C4-2B (cell line): ENCODE results near the gene DENND2A.
"Not testable (repeated sequence)": the region's sequence is repeated elsewhere in the genome, so short reads cannot be mapped to it uniquely, and the experiment has no call there.

Experiments used
- H3K27ac ChIP-seq: fragments of 450-650 bp; 2 replicates; pipeline ENCODE4 v1.5.1; 2017
- ZFX ChIP-seq: fragments of 450-650 bp; IDR thresholded peaks from 2 replicates; pipeline ENCODE4 v1.6.1; 2017
- TF ChIP-seq, protein P1 (sequence below): fragments of 450-650 bp; conservative IDR thresholded peaks from 2 replicates; pipeline ENCODE4 v1.5.1; 2017; ENCODE audit warnings: mild to moderate bottlenecking

DENND2A gene

DNA sequence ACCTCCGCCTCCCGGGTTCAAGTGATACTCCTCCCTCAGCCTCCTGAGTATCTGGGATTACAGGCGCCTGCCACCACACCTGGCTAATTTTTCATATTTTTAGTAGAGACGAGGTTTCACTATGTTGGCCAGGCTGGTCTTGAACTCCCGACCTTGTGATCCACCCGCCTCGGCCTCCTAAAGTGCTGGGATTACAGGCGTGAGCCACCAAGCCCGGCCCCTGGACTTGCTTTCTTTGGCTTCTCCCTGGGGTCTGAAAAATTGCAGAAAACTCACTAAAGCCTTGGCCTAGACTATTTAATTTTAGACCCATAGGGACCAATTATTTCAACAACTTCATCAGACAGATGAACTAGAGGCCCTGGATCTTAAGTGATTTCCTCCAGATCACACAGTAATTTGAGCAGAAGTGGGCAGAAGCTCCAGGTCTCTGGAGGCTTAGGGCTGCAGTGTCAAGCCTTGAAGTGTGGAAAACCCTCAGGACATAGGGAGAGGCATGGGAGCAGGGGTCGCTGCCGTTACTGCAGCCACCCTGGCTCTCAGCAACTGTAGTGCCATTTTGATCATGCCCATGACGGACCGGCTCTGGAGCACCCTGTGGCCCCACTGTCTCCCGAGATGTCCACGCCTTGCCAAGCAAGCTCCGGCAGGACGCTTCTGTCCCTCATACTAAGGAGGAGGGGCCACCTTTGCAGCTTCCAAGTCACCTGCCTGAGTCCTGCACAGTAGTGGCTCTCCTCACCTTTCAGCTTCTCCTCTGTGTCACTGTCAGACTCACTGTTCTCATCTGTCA, 72.4 kb downstream of the DENND2A start:
- no peak for TF ChIP-seq ZFX
- TF ChIP-seq, protein P1, sequence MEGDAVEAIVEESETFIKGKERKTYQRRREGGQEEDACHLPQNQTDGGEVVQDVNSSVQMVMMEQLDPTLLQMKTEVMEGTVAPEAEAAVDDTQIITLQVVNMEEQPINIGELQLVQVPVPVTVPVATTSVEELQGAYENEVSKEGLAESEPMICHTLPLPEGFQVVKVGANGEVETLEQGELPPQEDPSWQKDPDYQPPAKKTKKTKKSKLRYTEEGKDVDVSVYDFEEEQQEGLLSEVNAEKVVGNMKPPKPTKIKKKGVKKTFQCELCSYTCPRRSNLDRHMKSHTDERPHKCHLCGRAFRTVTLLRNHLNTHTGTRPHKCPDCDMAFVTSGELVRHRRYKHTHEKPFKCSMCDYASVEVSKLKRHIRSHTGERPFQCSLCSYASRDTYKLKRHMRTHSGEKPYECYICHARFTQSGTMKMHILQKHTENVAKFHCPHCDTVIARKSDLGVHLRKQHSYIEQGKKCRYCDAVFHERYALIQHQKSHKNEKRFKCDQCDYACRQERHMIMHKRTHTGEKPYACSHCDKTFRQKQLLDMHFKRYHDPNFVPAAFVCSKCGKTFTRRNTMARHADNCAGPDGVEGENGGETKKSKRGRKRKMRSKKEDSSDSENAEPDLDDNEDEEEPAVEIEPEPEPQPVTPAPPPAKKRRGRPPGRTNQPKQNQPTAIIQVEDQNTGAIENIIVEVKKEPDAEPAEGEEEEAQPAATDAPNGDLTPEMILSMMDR, result no peak
- no peak overlapping the region for H3K27ac ChIP-seq

DNA sequence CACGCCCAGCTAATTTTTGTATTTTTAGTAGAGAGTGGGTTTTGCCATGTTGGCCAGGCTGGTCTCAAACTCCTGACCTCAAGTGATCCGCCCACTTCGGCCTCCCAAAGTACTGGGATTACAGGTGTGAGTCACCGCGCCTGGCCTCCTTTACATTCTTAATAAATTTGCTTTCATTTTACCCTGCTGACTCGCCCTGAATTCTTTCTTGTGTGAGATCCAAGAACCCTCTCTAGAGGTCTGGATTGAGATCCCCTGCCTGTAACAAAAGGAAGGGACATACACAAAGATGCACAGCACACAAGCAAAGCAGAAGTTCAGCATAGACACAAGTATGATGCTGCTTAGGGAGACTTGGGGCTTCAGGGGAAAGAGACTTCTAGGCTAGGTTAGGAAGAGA, 74.4 kb downstream of the DENND2A start:
- not testable (repeated sequence) for H3K27ac ChIP-seq

GRCh38 chr7:140565761-140566160, 74.9 kb downstream of the DENND2A start:
- H3K27ac ChIP-seq, result not testable (repeated sequence)

- no peak overlapping the region for H3K27ac ChIP-seq
- TF ChIP-seq ZFX, result no peak
- TF ChIP-seq, protein P1, result no peak
Observed at GRCh38 chr7:140564643-140565042, 76.0 kb downstream of the DENND2A start.

GRCh38 chr7:140562926-140563481, 77.6 kb downstream of the DENND2A start:
- no peak overlapping the region for H3K27ac ChIP-seq
- no peak for TF ChIP-seq ZFX
- TF ChIP-seq, protein P1, result no peak

GRCh38 chr7:140559410-140559809, 81.2 kb downstream of the DENND2A start:
- no peak for TF ChIP-seq ZFX
- TF ChIP-seq, protein P1, result no peak
- H3K27ac ChIP-seq, result no peak overlapping the region

GRCh38 chr7:140557809-140558518, 82.6 kb downstream of the DENND2A start:
- TF ChIP-seq, protein P1, result no peak
- no peak for TF ChIP-seq ZFX
- no peak overlapping the region for H3K27ac ChIP-seq

DNA sequence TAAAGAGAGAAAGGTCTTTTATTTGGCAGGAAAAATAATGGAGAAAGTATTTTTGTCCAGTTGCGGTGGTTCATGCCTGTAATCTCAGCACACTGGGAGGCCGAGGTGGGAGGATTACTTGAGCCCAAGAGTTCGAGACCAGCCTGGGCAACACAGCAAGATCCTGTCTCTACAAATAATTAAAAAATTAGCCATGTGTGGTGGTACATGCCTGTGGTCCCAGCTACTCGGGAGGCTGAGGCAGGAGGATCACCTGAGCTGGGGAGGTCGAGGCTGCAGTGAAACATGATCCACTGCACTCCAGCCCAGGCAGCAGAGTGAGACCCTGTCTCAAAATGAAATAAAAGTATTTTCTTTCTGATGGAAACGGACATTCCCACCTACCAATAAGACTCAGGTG, 83.5 kb downstream of the DENND2A start:
- TF ChIP-seq, protein P1, result no peak
- TF ChIP-seq ZFX, result no peak
- H3K27ac ChIP-seq, result no peak overlapping the region

GRCh38 chr7:140553236-140553635, 87.4 kb downstream of the DENND2A start:
- H3K27ac ChIP-seq, result not testable (repeated sequence)
